Fibroblast of villous mesenchyme (primary cell): ENCODE results near the gene SIPA1L3. TPM values are rescaled to one million over a fixed set of nuclear protein-coding genes. Genes with fewer than 3 reads are reported as not detected.

ENCODE experiments used
- DNase-seq: peaks from one replicate; pipeline ENCODE4 v3.0.0-alpha.2; 2010; ENCODE audit warnings: low read depth
- H3K4me3 ChIP-seq: 2 replicates; pipeline ENCODE4 v1.5.1; 2011; ENCODE audit warnings: low read depth, mild to moderate bottlenecking, low read length
- CTCF ChIP-seq: IDR thresholded peaks from 2 replicates; pipeline ENCODE4 v1.5.1; 2012; ENCODE audit warnings: low read depth, mild to moderate bottlenecking, low read length; ENCODE audit not compliant: insufficient read depth
- total RNA-seq: library from RNA; depleted of rRNA; stranded (reverse); fragments of >200 nt; gene quantifications from 2 replicates; pipeline ENCODE4 v1.2.3, GENCODE V29; 2012

The SIPA1L3 gene
- total RNA-seq, 1 donor, result 19.0 TPM

DNA sequence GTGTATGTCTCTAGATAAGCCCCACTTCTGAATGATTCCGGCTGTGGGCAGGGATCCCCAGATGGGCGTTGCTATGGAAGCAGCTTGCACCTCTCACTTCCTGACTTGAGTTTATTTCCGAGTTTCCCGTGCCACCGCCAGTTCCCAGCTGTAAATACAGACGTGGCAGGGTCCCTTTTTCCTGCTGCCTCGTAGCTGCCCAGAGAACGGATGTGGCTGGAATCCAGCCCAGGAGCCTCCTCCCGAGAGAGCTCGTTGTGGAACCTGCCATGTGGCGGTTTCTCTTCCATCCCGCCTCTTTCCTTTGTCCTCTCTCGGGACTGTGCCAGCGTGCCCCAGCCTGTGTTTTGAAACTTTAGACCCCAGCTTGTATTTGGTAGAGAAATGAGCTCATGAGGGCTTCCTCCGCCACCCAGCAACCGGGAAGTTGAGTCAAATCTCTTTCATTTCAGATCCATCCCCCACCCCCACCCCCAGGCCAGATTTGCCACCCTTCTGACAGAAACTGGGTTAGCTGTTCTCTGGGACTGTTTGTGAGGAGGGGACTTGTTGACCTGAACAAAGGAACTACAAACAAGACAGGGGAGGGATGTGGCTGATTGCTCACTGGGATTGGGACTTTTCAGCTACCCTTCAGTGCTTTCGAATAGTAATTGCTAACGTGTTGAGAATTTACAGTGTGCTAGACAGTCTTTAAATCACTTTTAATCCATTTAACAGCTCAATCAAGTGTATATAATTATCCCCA, 96.6 kb downstream of the SIPA1L3 start:
- peak; percentile 91 for DNase-seq
- no peak for TF ChIP-seq CTCF
- peak overlapping the region; percentile 52 for H3K4me3 ChIP-seq

DNA sequence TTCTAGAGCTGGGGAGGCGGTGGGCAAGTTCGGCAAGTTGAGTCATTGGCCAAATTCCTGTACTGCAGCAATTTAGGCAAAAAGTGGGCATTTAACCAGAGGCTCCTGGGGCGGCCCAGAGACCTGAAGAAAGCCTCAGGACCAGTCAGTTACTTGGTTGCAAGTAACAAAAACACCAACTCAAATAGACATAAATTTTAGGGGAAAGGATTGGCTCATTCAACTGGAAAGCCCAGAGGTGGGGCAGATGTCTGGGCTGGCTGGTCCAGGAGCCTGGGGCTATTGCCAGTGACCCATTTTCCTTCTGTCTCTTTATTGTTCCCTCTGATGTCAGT, 97.1 kb downstream of the SIPA1L3 start:
- peak overlapping the region; percentile 52 for H3K4me3 ChIP-seq
- no peak for TF ChIP-seq CTCF
- DNase-seq, result no peak

GRCh38 chr19:38004521-38005223, 97.7 kb downstream of the SIPA1L3 start:
- DNase-seq, result peak; percentile 96
- H3K4me3 ChIP-seq, result peak overlapping the region; percentile 52
- no peak for TF ChIP-seq CTCF

- TF ChIP-seq CTCF, result no peak
- DNase-seq, result no peak
- no peak overlapping the region for H3K4me3 ChIP-seq
Observed at GRCh38 chr19:38005224-38005614, 98.2 kb downstream of the SIPA1L3 start.

DNA sequence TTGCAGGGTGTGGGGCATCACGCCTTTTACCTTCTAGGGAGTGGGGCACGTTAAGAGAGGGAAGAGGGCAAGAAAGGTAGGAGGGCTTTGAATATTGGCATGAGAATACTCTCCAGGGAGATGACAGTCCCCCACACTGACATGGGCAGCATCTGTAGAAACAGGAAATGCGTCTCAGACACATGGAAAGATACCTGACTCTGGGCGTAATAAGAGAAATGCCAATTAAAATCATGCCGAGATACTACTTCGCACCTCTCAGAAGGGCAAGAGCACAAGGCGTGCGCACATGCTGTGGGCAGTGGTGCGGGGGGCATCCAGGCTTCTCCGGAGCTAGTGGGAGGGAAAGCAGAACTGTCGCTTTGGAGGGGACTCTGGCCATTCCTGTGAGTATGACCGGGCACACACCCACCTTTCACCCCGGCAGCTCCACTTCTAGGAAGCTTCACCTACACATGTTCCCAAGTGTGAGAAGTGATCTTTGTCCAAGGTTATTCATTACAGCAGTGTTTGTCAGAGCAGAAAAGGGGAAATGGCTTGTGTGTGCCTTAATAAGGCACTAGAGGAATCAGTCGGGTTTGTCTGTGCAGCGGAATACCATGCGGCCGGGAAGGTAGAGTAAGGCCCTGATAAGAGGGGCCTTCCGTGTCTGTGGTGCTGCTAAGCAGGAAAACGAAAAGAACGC, 99.5 kb downstream of the SIPA1L3 start:
- DNase-seq, result no peak
- no peak overlapping the region for H3K4me3 ChIP-seq
- no peak for TF ChIP-seq CTCF

- no peak for DNase-seq
- TF ChIP-seq CTCF, result no peak
Observed at GRCh38 chr19:38009650-38010242, 102.7 kb downstream of the SIPA1L3 start.

More at GRCh38 chr19:38009650-38010242, 102.7 kb downstream of the SIPA1L3 start:
- no peak overlapping the region for H3K4me3 ChIP-seq
